HK-2 (cell line): Measurements from ENCODE around the gene MINDY1.

Source experiments
- DNase-seq: peaks from one replicate; pipeline ENCODE4 v3.0.0-alpha.2; 2018; ENCODE audit not compliant: unreplicated experiment

The MINDY1 gene, protein sequence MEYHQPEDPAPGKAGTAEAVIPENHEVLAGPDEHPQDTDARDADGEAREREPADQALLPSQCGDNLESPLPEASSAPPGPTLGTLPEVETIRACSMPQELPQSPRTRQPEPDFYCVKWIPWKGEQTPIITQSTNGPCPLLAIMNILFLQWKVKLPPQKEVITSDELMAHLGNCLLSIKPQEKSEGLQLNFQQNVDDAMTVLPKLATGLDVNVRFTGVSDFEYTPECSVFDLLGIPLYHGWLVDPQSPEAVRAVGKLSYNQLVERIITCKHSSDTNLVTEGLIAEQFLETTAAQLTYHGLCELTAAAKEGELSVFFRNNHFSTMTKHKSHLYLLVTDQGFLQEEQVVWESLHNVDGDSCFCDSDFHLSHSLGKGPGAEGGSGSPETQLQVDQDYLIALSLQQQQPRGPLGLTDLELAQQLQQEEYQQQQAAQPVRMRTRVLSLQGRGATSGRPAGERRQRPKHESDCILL

DNA sequence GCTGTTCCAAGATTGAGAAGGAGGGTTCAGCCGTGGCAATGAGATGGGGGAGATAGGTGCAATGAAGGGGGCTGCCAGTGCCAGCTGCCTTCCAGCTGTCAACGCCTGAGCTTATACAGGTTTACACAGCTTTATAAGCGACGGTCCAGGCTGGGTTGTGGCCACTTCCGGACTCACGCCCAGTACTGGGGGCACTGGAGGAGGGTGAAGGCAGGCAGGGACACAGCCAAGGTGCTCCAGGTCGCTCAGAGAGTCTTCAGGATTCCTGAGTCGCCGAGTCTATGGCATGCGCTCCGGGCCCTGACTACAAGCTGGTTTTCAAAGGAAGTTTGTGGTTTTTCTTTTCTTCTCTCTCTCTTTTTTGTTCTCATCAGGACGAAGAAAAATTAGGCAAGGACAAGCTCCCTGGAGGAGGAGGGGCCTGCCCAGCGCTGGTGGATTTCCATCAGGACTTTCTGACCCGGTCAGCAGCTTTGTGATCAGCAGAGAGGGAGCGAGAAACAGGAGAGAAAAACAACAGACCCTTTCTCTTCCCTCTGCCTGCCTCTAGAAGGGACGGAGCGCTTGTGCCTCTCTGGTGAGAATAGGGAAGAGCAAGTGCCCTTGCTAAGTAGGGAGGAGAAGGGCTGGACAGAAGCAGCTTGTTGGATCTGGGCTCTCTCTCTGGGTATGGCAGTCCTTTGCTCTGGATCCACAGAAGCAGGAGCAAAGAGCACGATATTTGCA lies at the start of gene MINDY1:
Gene MINDY1, minus strand, starts transcription at position 576 of the 726 bp plus-strand sequence. CDS start 4,285 bp downstream, outside the sequence.
- DNase-seq: peak; percentile 65

DNA sequence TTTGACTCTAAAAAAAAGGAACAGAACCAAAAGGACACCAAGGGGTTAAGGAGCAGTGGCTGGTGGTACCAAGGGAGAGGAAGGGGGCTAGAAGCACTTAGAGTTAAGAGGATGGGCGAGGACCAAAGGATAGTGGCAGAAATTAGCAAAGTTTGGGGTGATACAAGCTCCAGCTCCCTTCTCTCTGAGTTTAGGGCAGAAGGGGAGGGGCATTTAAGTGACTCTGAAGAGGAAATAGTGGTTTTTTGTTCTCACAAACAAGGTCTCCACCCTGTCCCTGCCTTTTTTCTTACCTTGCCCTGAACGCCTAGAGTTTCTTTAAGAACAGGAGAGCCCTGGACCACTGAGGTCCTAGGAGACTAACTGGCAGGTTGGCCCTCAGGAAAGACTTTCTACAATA lies 49.4 kb upstream of the MINDY1 start:
- DNase-seq: no peak

DNA sequence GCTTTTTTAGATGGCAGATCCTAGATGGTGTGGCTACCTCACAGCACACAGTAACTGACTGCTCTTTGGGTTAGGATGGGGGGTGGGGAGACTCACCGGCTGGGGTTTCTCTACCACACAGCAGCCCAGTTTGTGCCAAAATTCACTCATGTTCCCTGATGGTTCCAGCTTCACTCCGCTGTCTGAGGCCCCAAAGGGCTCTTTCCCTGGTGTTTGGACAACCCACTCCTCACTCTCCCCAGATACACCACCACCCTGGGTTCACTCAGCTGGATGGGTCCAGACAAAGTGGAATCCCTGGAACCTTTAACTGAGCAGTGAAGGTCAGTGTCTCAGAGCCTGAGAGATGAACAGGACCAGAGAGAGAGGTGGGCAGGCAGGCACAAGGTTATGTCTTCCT lies 48.9 kb upstream of the MINDY1 start:
- no peak for DNase-seq

DNA sequence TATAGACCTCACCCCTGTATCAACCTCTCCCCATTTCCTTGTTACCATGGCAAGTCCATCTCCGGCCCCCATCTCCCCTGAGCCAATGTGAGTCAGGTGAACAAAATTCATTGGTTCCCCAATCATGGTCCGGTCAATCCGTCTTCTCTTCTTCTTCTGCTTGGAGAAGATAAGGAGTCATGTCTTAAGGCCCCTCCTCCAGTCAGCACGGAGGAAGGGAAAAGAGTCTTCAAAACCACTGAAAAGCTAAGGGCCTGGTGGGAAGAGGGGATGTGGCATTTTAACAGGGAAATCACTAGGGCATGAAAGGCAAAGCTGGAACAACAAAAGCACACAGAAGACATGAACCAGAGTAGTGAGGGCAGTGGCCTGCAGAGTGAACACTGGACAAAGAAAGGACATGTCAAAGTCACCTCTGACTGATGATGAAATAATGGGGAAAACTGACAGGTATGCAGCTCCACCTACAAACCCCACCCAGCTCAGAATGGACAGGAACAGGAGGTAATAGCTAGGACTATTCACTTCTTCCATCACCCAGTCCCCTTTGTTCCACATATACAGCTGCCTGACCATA lies 48.4 kb upstream of the MINDY1 start:
- DNase-seq: no peak

DNA sequence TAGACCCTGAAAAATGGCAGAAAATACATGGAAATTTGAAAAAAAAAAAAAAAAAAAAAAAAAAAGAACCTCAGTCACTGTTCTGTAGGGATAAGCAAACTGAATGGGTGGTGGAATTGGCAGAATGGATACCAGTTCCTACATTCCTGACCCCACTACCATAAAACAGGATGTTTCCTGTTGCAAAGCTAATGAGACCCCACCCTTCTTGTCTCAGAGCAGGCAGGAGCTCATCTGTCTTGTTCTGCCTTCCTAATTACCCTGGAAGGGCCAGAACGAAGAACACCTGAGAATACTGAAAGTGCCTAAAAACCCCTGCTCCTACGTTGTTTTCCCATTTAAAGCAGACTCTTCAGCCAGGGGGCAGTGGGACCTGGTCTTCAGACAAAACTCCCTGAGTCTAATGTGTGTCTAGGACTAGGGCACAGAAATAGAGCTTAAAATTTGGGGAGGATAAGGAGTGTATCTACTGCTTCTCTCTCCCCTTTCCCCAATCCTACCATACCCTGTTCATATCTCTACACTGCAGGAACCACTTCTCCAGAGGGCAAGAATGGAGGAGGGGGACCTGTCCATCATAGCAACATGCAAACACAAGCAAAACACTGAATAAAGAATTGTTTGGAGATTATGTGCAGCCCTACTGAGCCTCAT lies 44.8 kb upstream of the MINDY1 start:
- no peak for DNase-seq

DNA sequence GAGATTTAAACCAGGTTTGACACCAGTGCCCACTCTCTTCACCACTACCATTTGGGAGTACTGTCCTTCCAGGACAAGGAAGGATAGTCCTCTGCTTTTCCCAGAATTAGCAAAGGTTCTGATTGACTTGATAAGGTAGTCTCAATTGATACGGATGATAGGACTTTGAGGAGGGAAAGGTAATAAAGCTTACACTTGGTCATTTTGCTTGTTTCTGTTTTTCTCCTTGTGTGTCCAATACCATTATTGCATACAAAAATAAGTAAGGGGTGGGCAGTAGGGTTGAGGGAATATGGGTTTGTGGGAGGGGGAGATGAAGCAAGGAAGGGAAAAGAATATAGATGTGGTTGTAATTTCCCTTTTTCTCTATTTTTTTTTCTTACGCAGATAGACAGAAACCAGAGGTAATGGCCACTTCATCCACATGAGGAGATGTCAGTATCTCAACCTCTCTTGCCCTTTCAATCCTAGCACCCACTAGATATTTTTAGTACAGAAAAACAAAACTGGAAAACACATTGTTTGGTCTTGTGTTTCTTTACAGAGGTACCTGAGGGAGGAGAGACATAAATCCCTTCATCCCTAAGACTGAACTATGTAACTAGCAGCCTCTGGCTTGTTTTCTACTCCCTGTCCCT lies 43.5 kb upstream of the MINDY1 start:
- DNase-seq: no peak

DNA sequence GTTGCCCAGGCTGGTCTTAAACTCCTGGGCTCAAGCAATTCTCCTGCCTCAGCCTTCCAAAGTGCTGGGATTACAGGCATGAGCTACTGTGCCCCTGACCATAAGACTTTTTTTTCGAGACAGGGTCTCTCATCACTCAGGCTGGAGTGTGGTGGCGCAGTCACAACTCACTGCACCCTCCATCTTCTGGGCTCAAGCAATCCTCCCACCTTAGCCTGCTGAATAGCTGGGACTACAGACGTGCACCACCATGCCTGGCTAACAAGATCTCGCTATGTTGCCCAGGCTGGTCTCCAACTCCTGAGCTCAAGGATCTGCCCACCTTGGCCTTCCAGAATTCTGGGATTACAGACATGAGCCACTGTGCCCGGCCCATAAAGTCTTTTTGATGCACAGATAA lies 42.8 kb upstream of the MINDY1 start:
- DNase-seq: no peak

DNA sequence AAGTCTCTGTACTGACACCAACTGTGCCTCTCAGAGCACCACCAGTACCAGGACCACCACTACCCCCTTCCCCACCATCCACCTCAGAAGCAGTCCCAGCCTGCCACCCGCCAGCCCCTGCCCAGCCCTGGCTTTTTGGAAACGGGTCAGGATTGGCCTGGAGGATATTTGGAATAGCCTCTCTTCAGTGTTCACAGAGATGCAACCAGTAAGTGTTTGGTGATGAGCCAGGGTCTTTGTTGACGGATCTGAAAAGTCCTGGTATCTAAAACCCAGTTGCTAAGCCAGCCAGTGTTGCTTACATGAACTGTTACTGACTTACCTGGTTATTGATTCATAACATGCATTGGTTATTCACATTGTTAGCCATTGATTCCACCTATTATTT lies 41.9 kb upstream of the MINDY1 start:
- no peak for DNase-seq

DNA sequence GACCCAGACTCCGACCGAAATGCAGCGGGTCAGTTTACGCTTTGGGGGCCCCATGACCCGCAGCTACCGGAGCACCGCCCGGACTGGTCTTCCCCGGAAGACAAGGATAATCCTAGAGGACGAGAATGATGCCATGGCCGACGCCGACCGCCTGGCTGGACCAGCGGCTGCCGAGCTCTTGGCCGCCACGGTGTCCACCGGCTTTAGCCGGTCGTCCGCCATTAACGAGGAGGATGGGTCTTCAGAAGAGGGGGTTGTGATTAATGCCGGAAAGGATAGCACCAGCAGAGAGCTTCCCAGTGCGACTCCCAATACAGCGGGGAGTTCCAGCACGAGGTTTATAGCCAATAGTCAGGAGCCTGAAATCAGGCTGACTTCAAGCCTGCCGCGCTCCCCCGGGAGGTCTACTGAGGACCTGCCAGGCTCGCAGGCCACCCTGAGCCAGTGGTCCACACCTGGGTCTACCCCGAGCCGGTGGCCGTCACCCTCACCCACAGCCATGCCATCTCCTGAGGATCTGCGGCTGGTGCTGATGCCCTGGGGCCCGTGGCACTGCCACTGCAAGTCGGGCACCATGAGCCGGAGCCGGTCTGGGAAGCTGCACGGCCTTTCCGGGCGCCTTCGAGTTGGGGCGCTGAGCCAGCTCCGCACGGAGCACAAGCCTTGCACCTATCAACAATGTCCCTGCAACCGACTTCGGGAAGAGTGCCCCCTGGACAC lies 41.4 kb upstream of the MINDY1 start:
- DNase-seq: peak; percentile 67

DNA sequence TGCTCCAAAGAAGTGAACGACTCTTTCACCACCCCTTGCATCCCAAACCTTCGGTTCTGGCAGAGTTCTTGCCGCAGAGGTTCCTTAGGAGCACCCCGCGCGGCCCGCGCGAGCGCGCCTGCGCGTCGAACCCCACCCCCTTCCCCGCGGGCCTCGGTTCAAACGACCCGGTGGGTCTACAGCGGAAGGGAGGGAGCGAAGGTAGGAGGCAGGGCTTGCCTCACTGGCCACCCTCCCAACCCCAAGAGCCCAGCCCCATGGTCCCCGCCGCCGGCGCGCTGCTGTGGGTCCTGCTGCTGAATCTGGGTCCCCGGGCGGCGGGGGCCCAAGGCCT lies 40.9 kb upstream of the MINDY1 start, which contains the start of gene C1orf56:
Gene C1orf56, plus strand, starts transcription at position 161 of the 334 bp plus-strand sequence. Its CDS starts 97 bp downstream, at position 258.
- DNase-seq: peak; percentile 71

DNA sequence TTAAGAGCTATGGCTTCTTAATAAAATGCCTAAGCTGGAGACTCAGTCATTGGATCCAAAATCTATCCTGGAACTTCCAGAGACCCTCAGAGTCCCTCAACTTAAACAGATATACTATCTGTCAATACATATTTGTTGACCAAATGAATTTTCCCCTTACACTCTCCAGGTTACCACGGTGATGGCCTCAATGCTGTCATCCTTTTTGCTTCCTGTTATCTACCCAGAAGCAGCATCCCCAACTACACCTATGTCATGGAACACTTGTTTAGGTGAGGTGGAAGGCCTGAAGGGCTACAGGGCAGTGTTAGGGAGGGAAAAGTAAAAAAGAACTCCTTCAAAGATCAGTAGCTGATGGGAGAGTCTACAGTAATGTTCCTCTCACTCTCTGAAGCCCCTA lies 36.5 kb upstream of the MINDY1 start:
- no peak for DNase-seq

DNA sequence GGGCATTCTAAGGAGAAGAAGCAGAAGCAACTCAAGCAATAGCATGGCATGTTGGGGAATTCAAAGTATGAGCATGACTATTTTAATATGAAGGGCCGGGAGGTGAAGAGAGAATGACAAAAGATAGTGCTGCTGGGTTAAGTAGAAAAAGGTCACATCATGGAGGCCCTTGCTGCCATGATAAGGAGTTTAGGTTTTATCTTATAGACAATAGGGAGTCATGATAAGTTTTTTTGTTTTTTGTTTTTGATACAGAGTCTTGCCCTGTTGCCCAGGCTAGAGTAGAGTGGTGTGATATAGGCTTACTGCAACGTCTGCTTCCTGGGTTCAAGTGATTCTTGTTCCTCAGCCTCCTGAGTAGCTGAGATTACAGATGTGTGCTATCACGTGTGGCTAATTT lies 32.8 kb upstream of the MINDY1 start:
- DNase-seq: no peak

DNA sequence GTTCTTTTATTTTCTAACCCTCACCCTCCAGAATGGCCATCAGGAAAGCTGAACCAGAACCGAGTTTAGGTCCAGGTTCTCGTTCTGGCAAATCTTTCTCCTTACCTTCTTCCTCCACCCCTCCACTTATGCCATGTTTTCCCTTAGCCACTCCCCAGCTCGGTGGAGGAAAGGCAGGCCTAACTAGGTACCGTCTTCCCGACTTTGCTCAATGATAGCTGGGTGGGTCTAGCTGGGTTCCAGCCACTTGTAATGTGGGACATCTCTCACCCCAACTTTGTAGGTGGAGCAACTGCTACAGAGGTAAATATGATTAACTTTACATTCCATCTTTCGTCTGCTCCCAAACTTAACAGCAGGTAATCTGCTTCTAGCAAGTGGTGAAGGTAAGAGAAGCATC lies 30.3 kb upstream of the MINDY1 start:
- DNase-seq: no peak

DNA sequence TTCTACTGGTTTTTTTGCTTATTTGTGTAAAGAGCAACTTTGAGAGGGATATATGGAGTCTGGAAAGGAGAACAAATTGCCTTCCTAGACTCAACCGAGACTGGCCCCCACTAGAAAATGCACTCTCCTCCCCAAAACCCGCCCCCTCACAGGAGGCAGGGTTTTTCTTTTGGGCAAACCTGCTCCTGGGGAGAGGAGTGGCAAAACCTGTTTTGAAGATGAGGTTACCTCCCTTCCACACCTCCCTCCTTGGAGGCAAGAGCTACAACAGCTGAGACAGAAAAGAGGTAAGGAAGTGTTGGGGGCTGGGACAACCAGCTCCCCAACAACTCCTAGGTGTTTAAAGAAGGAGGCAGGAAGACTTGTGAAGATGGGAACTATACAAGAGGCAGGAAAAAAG lies 29.7 kb upstream of the MINDY1 start, which contains the start of gene BNIPL:
Gene BNIPL, plus strand, starts transcription at position 231 of the 400 bp plus-strand sequence. Its CDS starts 140 bp downstream, at position 371.
- no peak for DNase-seq

DNA sequence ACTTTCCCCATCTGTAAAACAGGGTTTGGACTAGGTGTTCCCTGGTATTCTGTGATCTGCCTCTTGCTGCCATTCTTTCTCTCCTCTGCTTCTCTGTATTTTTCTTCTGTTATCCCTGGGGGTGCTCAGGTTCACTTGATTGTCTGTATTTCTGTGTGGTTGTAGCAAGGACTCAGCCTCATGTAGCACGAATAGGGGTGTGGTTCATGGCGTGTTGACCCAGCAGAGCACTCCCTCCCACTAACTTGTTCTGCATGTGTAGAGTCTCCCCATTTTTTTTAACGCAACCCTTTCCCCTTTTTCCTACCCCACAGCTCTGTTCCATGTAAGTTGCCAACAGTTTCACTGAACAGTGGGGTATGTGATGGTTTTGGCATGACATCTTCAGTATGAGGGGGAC lies 28.5 kb upstream of the MINDY1 start:
- no peak for DNase-seq

DNA sequence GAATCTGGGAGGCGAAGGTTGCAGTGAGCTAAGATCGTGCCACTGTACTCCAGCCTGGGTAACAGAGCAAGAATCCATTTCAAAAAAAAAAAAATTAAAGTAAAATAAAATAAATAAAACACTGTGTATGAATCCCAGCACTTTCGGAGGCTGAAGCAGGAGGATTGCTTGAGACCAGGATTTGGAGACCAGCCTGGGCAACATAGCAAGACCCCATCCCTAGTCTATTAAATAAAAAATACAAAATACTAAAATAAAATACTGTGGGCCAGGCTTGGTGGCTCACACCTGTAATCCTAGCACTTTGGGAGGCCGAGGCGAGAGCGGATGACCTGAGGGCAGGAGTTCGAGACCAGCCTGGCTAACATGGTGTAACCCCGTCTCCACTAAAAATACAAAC lies 25.5 kb upstream of the MINDY1 start:
- DNase-seq: no peak

DNA sequence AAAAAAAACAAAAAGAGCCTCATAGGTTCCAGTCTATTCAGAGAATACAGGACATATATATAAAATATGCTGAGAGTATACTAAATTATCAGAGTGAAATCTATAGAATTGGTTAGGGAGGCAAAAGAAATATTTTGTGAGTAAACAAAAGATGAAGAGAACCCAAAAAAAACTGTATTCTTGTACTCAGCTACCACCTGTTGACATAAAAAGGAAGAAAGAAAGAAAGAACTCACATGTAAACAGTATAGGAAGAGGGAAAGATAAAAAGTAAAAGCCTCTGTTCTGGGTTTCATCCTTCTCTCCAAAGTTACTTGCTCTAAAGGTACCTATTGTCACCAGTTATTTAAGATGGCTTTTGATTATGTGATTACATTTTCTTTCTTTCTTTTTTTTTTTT lies 19.8 kb upstream of the MINDY1 start:
- DNase-seq: no peak

DNA sequence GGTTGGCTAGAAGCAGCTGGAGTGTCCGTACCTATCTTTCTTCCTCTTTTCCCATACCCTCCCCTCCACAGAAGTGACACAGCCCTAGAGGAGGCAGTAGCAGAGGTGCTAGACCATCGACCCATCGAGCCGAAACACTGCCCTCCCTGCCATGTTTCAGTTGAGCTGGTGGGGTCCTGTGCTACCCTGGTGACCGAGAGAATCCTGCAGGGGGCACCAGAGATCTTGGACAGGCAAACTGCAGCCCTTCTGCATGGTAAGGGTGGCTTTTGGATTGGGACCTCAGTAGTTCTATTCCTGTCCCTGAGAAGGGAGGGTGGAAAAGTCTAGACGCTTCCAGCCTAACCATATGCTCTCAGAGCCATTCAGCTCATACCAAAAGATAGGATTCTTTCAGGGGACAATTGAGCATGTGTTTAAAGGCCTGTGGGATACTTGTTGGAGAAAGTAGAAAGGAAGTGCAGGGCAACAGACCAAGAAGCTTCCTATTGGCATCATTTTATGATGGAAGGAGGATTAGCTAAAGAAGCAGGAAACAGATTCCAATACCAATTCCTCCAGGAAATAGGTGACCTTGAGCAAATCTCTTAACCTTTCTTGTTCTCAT lies 17.9 kb upstream of the MINDY1 start:
- DNase-seq: peak; percentile 59

DNA sequence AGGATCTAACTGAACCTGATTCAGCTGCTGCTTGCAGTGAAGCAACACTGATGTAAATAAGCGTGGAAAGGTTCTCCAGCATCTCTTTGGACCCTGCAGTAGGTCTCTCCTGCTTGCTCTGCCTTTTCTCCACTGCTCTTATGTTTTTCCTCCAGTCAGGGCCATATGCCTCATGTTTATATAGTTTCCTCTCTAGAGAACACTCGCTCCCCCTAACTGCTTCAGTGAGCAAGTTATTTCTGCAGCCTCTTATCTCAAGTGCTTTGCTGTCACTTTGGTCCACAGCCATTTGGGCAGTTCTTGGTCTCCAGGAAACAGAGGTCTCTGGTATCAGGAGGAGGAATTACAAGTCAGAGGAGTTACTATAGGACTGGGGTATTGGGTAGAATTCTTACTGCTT lies 6.8 kb upstream of the MINDY1 start:
- no peak for DNase-seq

DNA sequence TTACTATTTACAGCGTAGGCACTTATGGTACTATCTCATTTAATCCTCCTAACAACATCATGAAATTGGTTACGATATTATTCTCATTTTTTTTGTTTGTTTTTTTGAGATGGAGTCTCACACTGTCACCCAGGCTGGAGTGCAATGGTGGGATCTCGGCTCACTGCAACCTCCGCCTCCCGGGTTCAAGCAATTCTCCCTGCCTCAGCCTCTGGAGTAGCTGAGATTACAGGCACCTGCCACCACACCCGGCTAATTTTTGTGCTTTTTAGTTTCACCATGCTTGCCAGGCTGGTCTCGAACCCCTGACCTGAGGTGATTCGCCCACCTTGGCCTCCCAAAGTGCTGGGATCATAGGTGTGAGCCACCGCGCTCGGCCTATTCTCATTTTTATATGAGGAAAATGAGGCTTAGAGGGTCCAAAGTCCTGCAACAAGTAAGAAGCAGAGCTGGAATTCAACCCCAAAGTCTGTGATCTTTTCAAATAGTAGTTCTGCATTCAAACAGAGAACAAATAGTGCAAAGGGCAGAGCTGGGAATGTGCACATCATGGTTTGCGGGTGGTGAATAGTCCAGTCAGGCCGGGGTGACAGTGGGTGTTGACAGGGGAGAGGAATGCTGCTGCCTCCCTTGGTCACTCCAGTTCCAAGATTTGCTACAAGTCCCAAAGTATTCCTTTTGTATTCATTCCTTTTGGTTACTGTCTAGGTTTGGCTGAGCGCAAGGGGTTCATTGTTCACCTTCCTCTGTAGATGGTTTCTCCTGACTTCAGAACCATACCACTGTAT lies 6.2 kb upstream of the MINDY1 start:
- no peak for DNase-seq
